Heart left ventricle (tissue), 16 donors: ENCODE data around the gene TRAF3. TPM values are rescaled to one million over a fixed set of nuclear protein-coding genes. Genes with fewer than 3 reads are reported as not detected.

Source experiments
- ATAC-seq, 4 donors: fragments of 200-7000 bp; cut with Tn5 transposase; one replicate each; pipeline ENCODE4 v1.9.1; 2020 to 2022; ENCODE audit warnings: moderate library complexity in 4 of 4, mild to moderate bottlenecking in 3 of 4, moderate number of reproducible peaks in 1 of 4
- DNase-seq, 5 donors: peaks; one replicate each; pipeline ENCODE4 v3.0.0-alpha.2; 2020
- H3K27ac ChIP-seq, 12 donors: fragments of 200-600 bp; sonication (generic) in 4 of 12; one replicate each; pipeline versions ENCODE4 v1.5.0 to v1.8.0; 2016 to 2022; ENCODE audit warnings: mild to moderate bottlenecking in 2 of 12
- H3K27me3 ChIP-seq, 9 donors: fragments of 200-600 bp; sonication (generic) in 2 of 9; one replicate each; pipeline versions ENCODE4 v1.5.1 to v1.8.0; 2016 to 2022; ENCODE audit warnings: mild to moderate bottlenecking in 3 of 9
- H3K36me3 ChIP-seq, 9 donors: fragments of 200-600 bp; sonication (generic) in 2 of 9; one replicate each; pipeline versions ENCODE4 v1.5.0 to v1.8.0; 2018 to 2022; ENCODE audit warnings: mild to moderate bottlenecking in 2 of 9
- H3K4me1 ChIP-seq, 12 donors: fragments of 200-600 bp; sonication (generic) in 4 of 12; one replicate each; pipeline versions ENCODE4 v1.5.0 to v1.8.0; 2016 to 2022; ENCODE audit warnings: mild to moderate bottlenecking in 3 of 12
- H3K4me3 ChIP-seq, 12 donors: fragments of 200-600 bp; sonication (generic) in 4 of 12; one replicate each; pipeline versions ENCODE4 v1.5.0 to v1.8.0; 2017 to 2022; ENCODE audit warnings: mild to moderate bottlenecking in 9 of 12, moderate library complexity in 4 of 12
- H3K9me3 ChIP-seq, 12 donors: fragments of 200-600 bp; sonication (generic) in 4 of 12; one replicate each; pipeline versions ENCODE4 v1.5.0 to v1.8.0; 2016 to 2022; ENCODE audit warnings: mild to moderate bottlenecking in 1 of 12
- CTCF ChIP-seq, 12 donors: fragments of 200-600 bp; sonication (generic) in 4 of 12; IDR thresholded peaks; one replicate each; pipeline versions ENCODE4 v1.5.0 to v1.8.0; 2018 to 2022; ENCODE audit warnings: antibody characterized with exemption in 12 of 12, mild to moderate bottlenecking in 5 of 12
- POLR2A ChIP-seq, 2 donors: fragments of 450-650 bp; IDR thresholded peaks; one replicate each; pipeline ENCODE4 v1.6.1; 2017; ENCODE audit warnings: antibody characterized with exemption in 2 of 2, mild to moderate bottlenecking in 2 of 2, moderate library complexity in 2 of 2
- WGBS, 4 donors: extraction: QIAGEN DNeasy Blood & Tissue Kit in 2 of 4; methylation state at CpG; one replicate each; pipeline versions ENCODE4 v1.1.5 to v1.1.7; 2013 to 2018; 5-methylcytosine and 5-hydroxymethylcytosine counted together
- intact Hi-C, 10 donors: fragments of 100-400 bp; cut with DNase I; formaldehyde crosslinking; loops; one replicate each; pipeline versions ENCODE4 v1.11.1 to v1.14.2; 2022
- polyA plus RNA-seq, 2 donors: library from polyadenylated mRNA; stranded (reverse); fragments of 200-250 nt; gene quantifications; one replicate each; pipeline ENCODE4 v1.2.3, GENCODE V29; 2013
- total RNA-seq, 9 donors: library from RNA; depleted of rRNA in 2 of 9; stranded (reverse); fragments of >200 nt in 2 of 9; fragmentation: NEBNext Ultra II Directional in 3 of 9; extraction: Animal tissue kit (Norgen Biotek cat#: 25700) in 3 of 9; gene quantifications; one replicate each; pipeline versions ENCODE4 v1.1.0 to v1.2.4, GENCODE V29; 2016 to 2023
- donor health status: ischemic (EF 13 %, LVEDD 7.1; RV severe dilation, severe dysfunction).
- donor health status: healthy with polysubstance abuse.
- donor health status: DM: no; HTN: yes; CAD: no.
- donor health status: DM: no; HTN: no; CAD: no.
- donor health status: ischemic (EF 25% LVEDD 6.9; RV normal size, moderate dysfunction).
- donor health status: ischemic (EF 25% LVEDD 5.7; RV mildly dilated, moderate dysfunction).
- donor health status: healthy.
- donor health status: DM: yes; HTN: yes; CAD: no.
- donor health status: ischemic (EF 35%, LVEDD 5.7; RV mildly dilated, moderate dysfunction).
- donor health status: nonischemic (EF 11% LVEDD 7.7; RV severe dilation, severe dysfunction).
- donor health status: DM: yes; HTN: yes; CAD: no.
- donor health status: PGD.
- donor health status: ischemic (EF 29% LVEDD 5.4; RV normal size, mild dysfunction).
- donor health status: nonischemic (EF 23%, LVEDD 6.1; RV moderate dilation, normal function).

The TRAF3 gene
- total and polyA plus RNA-seq, 11 donors: 1.6 to 20.6 (median 10.6) TPM

GRCh38 chr14:102827716-102828115 is 50.5 kb downstream of the TRAF3 start:
- TF ChIP-seq POLR2A (IDR thresholded peaks at IDR 0.05) (no peak), CTCF (IDR thresholded peaks at IDR 0.05) (no peak)
- H3K4me1 ChIP-seq: peaks cover 0 to 13% (median 0%) of the 10 kb centered on the region in 12 donors
- no peak overlapping the region for H3K27ac ChIP-seq
- no peak for DNase-seq
- no peak overlapping the region for H3K4me3 ChIP-seq
- WGBS, 4 donors: 82 to 93% (median 85%) methylated on average over 13 of the region's 13 CpGs
- H3K36me3 ChIP-seq: peaks cover 0 to 24% (median 0%) of the 10 kb centered on the region in 9 donors
- no peaks in the 10 kb centered on the region for H3K27me3 ChIP-seq
- intact Hi-C loops: loop anchor here in 3 of 10 donors (5.0 kb wide), 1 partner anchor 90 kb away; no protein-coding TSS in a partner anchor
- no peaks in the 10 kb centered on the region for H3K9me3 ChIP-seq
- ATAC-seq: no peak

DNA sequence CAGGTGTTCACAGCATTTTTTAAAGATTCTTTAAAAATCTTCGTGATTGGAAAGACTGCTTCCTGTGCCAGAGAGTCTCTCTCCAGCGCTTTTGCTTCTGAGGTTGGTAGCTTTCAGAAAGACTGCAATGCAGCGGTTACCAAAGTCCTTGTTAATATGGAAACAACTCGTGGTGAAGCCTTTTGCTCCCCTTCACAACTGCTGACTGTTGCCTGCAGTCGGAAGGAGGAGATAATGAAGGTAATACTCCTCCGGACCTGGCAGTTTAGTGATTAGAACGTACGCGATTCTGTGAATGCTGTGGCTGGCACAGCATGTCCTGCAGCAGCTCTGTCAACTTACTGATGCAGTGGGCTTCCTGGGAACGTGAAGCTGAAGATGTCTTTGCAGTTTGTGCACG is 50.9 kb downstream of the TRAF3 start:
- no peak for ATAC-seq
- WGBS, 4 donors: 63 to 73% (median 70%) methylated on average over 11 of the region's 11 CpGs

GRCh38 chr14:102829016-102829548 is 51.8 kb downstream of the TRAF3 start:
- ATAC-seq: no peak
- peaks cover 0 to 13% (median 0%) of the 10 kb centered on the region in 12 donors for H3K4me1 ChIP-seq
- no peak overlapping the region for H3K27ac ChIP-seq
- no peak for DNase-seq
- 74 to 81% (median 78%) methylated on average over 5 of the region's 5 CpGs for WGBS, 4 donors
- H3K27me3 ChIP-seq: no peaks in the 10 kb centered on the region
- TF ChIP-seq POLR2A (IDR thresholded peaks at IDR 0.05) (no peak), CTCF (IDR thresholded peaks at IDR 0.05) (no peak)
- H3K9me3 ChIP-seq: no peaks in the 10 kb centered on the region
- no peak overlapping the region for H3K4me3 ChIP-seq
- peaks cover 0 to 38% (median 0%) of the 10 kb centered on the region in 9 donors for H3K36me3 ChIP-seq
- intact Hi-C loops: loop anchor here in 3 of 10 donors (5.0 kb wide), 1 partner anchor 88 kb away; no protein-coding TSS in a partner anchor

More for the DNA sequence above, 50.9 kb downstream of the TRAF3 start:
- Histone ChIP-seq H3K9me3 (no peaks in the 10 kb centered on the region), H3K4me1 (peaks cover 0 to 13% (median 0%) of the 10 kb centered on the region in 12 donors), H3K4me3 (no peak overlapping the region), H3K36me3 (peaks cover 0 to 29% (median 0%) of the 10 kb centered on the region in 9 donors), H3K27me3 (no peaks in the 10 kb centered on the region), H3K27ac (no peak overlapping the region)
- no peak for DNase-seq
- intact Hi-C loops: loop anchor here in 3 of 10 donors (5.0 kb wide), 1 partner anchor 89 kb away; no protein-coding TSS in a partner anchor
- TF ChIP-seq CTCF (IDR thresholded peaks at IDR 0.05): no peak
- no peak for TF ChIP-seq POLR2A (IDR thresholded peaks at IDR 0.05)

- intact Hi-C loops: no loop called here
- ATAC-seq (no peak), DNase-seq (no peak)
- no peak overlapping the region for H3K4me3 ChIP-seq
- TF ChIP-seq CTCF (IDR thresholded peaks at IDR 0.05) (no peak), POLR2A (IDR thresholded peaks at IDR 0.05) (no peak)
- H3K27me3 ChIP-seq: no peaks in the 10 kb centered on the region
- 69 to 89% (median 82%) methylated on average over 3 of the region's 3 CpGs for WGBS, 4 donors
- no peak overlapping the region for H3K27ac ChIP-seq
- peaks cover 0 to 4% (median 0%) of the 10 kb centered on the region in 12 donors for H3K4me1 ChIP-seq
- H3K9me3 ChIP-seq: no peaks in the 10 kb centered on the region
- H3K36me3 ChIP-seq: peaks cover 0 to 39% (median 0%) of the 10 kb centered on the region in 9 donors
Observed at GRCh38 chr14:102830474-102831045, 53.3 kb downstream of the TRAF3 start.
